WTC11 (cell line): ENCODE data around the gene RNF19B. TPM values are rescaled to one million over a fixed set of nuclear protein-coding genes. Genes with fewer than 3 reads are reported as not detected.

Experiments used
- AR ChIP-seq: fragments of 250-450 bp; sonication (Bioruptor Pico); IDR thresholded peaks from 2 replicates; pipeline ENCODE4 v1.9.0; 2021; ENCODE audit warnings: mild to moderate bottlenecking
- ATF1 ChIP-seq: sonication (generic); formaldehyde crosslinking; IDR thresholded peaks from 2 replicates; pipeline ENCODE4 v1.8.1; 2023; ENCODE audit warnings: mild to moderate bottlenecking, moderate library complexity, missing genetic modification reagents
- CREM ChIP-seq: sonication (generic); formaldehyde crosslinking; IDR thresholded peaks from 2 replicates; pipeline ENCODE4 v1.8.1; 2022; ENCODE audit warnings: mild to moderate bottlenecking, missing genetic modification reagents, moderate library complexity
- ERG ChIP-seq: fragments of 250-450 bp; sonication (Bioruptor Pico); IDR thresholded peaks from 2 replicates; pipeline ENCODE4 v1.8.0; 2021; ENCODE audit warnings: mild to moderate bottlenecking
- ETV6 ChIP-seq: sonication (generic); formaldehyde crosslinking; IDR thresholded peaks from 2 replicates; pipeline ENCODE4 v1.8.1; 2022; ENCODE audit warnings: mild to moderate bottlenecking, missing genetic modification reagents
- FOXP4 ChIP-seq: sonication (generic); formaldehyde crosslinking; IDR thresholded peaks from 2 replicates; pipeline ENCODE4 v1.8.0; 2022; ENCODE audit warnings: mild to moderate bottlenecking, missing genetic modification reagents
- HMGXB4 ChIP-seq: sonication (generic); formaldehyde crosslinking; IDR thresholded peaks from 2 replicates; pipeline ENCODE4 v1.8.1; 2023; ENCODE audit warnings: mild to moderate bottlenecking, moderate library complexity, missing genetic modification reagents
- JUN ChIP-seq: sonication (generic); formaldehyde crosslinking; IDR thresholded peaks from 2 replicates; pipeline ENCODE4 v1.8.0; 2023; ENCODE audit warnings: mild to moderate bottlenecking, missing genetic modification reagents
- NFE2L1 ChIP-seq: sonication (generic); formaldehyde crosslinking; IDR thresholded peaks from 2 replicates; pipeline ENCODE4 v1.8.1; 2023; ENCODE audit warnings: missing genetic modification reagents
- PREB ChIP-seq: sonication (generic); formaldehyde crosslinking; IDR thresholded peaks from 2 replicates; pipeline ENCODE4 v1.8.1; 2022; ENCODE audit warnings: mild to moderate bottlenecking, missing genetic modification reagents, moderate library complexity, borderline replicate concordance
- RELA ChIP-seq: sonication (generic); formaldehyde crosslinking; IDR thresholded peaks from 2 replicates; pipeline ENCODE4 v1.8.1; 2022; ENCODE audit warnings: missing genetic modification reagents, mild to moderate bottlenecking, borderline replicate concordance
- USF1 ChIP-seq: sonication (generic); formaldehyde crosslinking; IDR thresholded peaks from 2 replicates; pipeline ENCODE4 v1.8.0; 2022; ENCODE audit warnings: mild to moderate bottlenecking, missing genetic modification reagents
- ZMAT4 ChIP-seq: fragments of 250-450 bp; sonication (Bioruptor Pico); IDR thresholded peaks from 2 replicates; pipeline ENCODE4 v1.9.0; 2021; ENCODE audit warnings: mild to moderate bottlenecking
- ZNF121 ChIP-seq: sonication (generic); formaldehyde crosslinking; IDR thresholded peaks from 2 replicates; pipeline ENCODE4 v1.8.0; 2023; ENCODE audit warnings: missing genetic modification reagents
- ZNF263 ChIP-seq: sonication (generic); formaldehyde crosslinking; IDR thresholded peaks from 2 replicates; pipeline ENCODE4 v1.8.1; 2022; ENCODE audit warnings: low read depth, mild to moderate bottlenecking, moderate library complexity, missing genetic modification reagents
- ZNF317 ChIP-seq: sonication (generic); formaldehyde crosslinking; IDR thresholded peaks from 2 replicates; pipeline ENCODE4 v1.8.1; 2023; ENCODE audit warnings: low read depth, mild to moderate bottlenecking, moderate library complexity, missing genetic modification reagents, borderline replicate concordance
- ZNF425 ChIP-seq: fragments of 250-450 bp; sonication (Bioruptor Pico); conservative IDR thresholded peaks from 2 replicates; pipeline ENCODE4 v1.9.0; 2021; ENCODE audit warnings: mild to moderate bottlenecking
- ZNF532 ChIP-seq: fragments of 250-450 bp; sonication (Bioruptor Pico); IDR thresholded peaks from 2 replicates; pipeline ENCODE4 v1.9.0; 2021; ENCODE audit warnings: mild to moderate bottlenecking, borderline replicate concordance
- ZSCAN18 ChIP-seq: fragments of 250-450 bp; sonication (Bioruptor Pico); IDR thresholded peaks from 2 replicates; pipeline ENCODE4 v2.1.2; 2022; ENCODE audit warnings: mild to moderate bottlenecking, moderate library complexity
- total RNA-seq: library from RNA; stranded (reverse); gene quantifications from 3 replicates; pipeline ENCODE4 v1.2.3, GENCODE V29; 2021

The RNF19B gene
- total RNA-seq, 1 experiment from 2014 or later, result 21.9 TPM

GRCh38 chr1:32963746-32964460, 706 bp downstream of the RNF19B start (continued):
- TF ChIP-seq AR (CRISPR knock-in tag) (no peak), CREM (CRISPR knock-in tag) (no peak), ZNF317 (CRISPR knock-in tag) (no peak), ZNF263 (CRISPR knock-in tag) (no peak), HMGXB4 (peak; percentile 66; the same call in 1 of the 2 replicates), ETV6 (CRISPR knock-in tag) (peak; percentile 75; the same call in 1 of the 2 replicates), ZNF121 (CRISPR knock-in tag) (no peak), ZNF425 (CRISPR knock-in tag) (no peak), ZNF532 (CRISPR knock-in tag) (no peak), ERG (no peak), JUN (CRISPR knock-in tag) (no peak), RELA (0 out of 2 replicates have a peak, but pooled peaks have one; percentile 40), FOXP4 (CRISPR knock-in tag) (no peak), NFE2L1 (CRISPR knock-in tag) (0 out of 2 replicates have a peak, but pooled peaks have one; percentile 16), PREB (CRISPR knock-in tag) (no peak), ATF1 (CRISPR knock-in tag) (no peak), ZMAT4 (CRISPR knock-in tag) (no peak), USF1 (CRISPR knock-in tag) (no peak), ZSCAN18 (CRISPR knock-in tag) (no peak)
